ENCODE results near the gene CCDC106. TPM values are rescaled to one million over a fixed set of nuclear protein-coding genes. Genes with fewer than 3 reads are reported as not detected.

Gene CCDC106
- total and polyA plus RNA-seq, 7 experiments from 2014 or later = 2.1 to 9.6 (median 3.7) TPM

DNA sequence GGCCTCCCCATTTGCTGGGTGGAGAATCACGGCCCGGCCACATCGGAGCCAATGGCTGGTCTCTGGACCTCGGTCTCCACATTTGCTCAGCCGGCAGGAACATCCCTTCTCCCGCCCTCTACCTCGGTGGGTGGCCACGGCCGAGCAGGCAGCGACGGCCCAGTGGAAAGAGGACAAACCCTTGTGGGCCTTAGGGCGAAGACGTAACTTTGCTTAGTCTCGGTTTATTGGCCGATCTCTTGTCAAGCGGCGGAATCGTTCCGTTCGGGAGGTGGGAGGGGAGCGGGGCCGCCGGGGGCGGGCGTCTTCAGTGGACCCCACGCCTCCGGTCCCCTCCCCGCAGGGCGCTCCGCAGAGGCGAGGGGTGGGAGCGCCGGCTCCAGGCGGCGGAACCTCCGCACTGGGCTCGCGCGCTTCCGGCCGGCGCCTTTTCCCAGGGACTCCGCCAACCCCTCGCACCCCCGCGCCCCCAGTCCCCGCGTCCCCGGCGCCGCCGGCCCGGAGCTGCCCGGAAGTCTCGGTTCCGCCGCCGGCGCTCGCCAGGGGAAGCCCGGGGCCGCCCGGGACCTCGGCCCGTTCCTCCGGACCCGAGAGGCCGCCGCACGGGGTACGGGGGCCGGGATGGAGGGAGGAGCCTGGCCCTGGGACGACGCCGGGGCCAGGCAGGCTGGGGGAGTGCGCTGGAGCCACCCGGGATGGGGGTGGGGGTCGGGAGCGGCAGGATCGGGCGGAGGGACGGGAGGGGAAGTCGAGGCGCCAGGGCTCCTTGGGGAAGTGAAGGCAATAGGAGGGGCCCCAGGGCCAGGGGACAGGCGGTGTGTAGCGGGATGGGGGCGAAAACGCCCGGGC, 7.2 kb upstream of the CCDC106 start, which contains the start of gene ZNF580:
TSS of gene ZNF580 (plus strand) at position 426 of the 849 bp plus-strand sequence. CDS start 1,507 bp downstream, outside the sequence.
- DNase-seq (peak; percentile 33 to 79 (median 46)), ATAC-seq (peak; percentile 39)
- H3K4me1 Mint-ChIP-seq = peaks cover 38 to 82% (median 68%) of the 10 kb centered on the region in 7 donors
- Histone ChIP-seq H3K36me3 (ENCODE audit: control insufficient read depth in 2 of 3, insufficient read depth in 3 of 3, low read length in 3 of 3) (peaks cover 0 to 14% (median 0%) of the 10 kb centered on the region in 3 experiments), H3K9me3 (ENCODE audit: control insufficient read depth in 2 of 3, low read length in 3 of 3) (no peaks in the 10 kb centered on the region), H3K27ac (ENCODE audit: low read depth, low read length) (peak within 1 kb of the TSS; percentile 80), H3K4me1 (ENCODE audit: control insufficient read depth in 2 of 2, insufficient read depth in 2 of 2, low read length in 2 of 2) (peaks cover 35 to 38% of the 10 kb centered on the region in 2 donors), H3K27me3 (ENCODE audit: control insufficient read depth in 2 of 2, insufficient read depth in 2 of 2, low read length in 2 of 2) (no peaks in the 10 kb centered on the region), H3K4me3 (ENCODE audit: low read length) (peak within 1 kb of the TSS; percentile 80)
- peaks cover 0 to 31% (median 14%) of the 10 kb centered on the region in 5 donors for H3K36me3 Mint-ChIP-seq
- no peaks in the 10 kb centered on the region for H3K27me3 Mint-ChIP-seq
- H3K27ac Mint-ChIP-seq = peak within 1 kb of the TSS; percentile 83 to 100 (median 91)
- H3K9me3 Mint-ChIP-seq = peaks cover 0 to 4% (median 0%) of the 10 kb centered on the region in 11 donors
- POLR2A ChIA-PET = interaction anchor here (1.0 to 9.5 kb wide), 6 partner anchors 5 to 165 kb away, joined by 5 to 154 read pairs (median 11); partner anchors contain the start of genes CCDC106, FIZ1, U2AF2 and ZNF524
- CTCF ChIA-PET = interaction anchor here (0.9 to 1.5 kb wide), 4 partner anchors 9 to 162 kb away, joined by 3 to 5 read pairs (median 4); partner anchors contain the start of genes U2AF2 and ZNF865
- intact Hi-C loops (cut with micrococcal nuclease) = loop anchor here (1.0 to 2.0 kb wide), 3 partner anchors 8 to 382 kb away; partner anchors contain the start of genes FIZ1 (in 1 of the 2) and PPP6R1 (in 1 of the 2)
- peak within 1 kb of the TSS; percentile 83 to 97 (median 93) for H3K4me3 Mint-ChIP-seq

DNA sequence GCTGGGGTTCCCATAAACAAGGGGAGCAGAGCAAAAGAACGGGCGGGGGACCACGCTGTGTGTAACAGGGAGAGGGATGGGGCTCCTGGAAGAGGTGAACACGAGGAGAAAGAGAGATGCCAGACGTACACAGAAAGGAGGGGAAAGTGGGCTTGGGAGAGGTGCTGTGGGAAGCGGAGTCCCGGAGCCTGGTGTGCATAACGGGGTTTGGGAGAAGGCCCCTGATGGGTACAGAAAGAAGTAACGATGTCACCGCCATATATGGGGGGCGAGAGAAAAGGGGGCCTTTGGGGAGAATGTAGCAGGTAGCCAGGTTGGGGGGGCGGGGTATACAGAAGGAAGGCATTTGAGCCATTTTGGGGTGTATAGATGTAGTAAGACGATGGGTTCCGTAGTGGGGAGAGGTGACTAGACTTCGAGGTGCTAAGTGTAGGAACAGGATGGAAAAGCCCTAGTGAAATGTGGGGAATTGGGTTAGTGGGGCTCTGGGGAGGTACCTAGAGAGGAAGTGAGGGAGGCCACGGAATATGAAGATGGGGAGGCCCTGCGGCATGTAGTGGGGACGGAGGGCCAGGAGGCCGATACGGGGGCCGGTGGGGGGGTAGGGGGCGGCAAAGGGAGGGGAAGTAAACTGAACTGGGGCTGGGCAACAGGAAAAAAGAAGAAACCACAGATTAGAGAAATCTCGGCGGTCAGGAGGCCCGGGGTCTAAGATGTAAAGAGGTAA, 6.4 kb upstream of the CCDC106 start:
- Histone ChIP-seq H3K27me3 (ENCODE audit: control insufficient read depth in 2 of 2, insufficient read depth in 2 of 2, low read length in 2 of 2) (no peaks in the 10 kb centered on the region), H3K27ac (ENCODE audit: low read depth, low read length) (peak overlapping the region; percentile 80), H3K4me3 (ENCODE audit: low read length) (peak overlapping the region; percentile 80), H3K9me3 (ENCODE audit: control insufficient read depth in 2 of 3, low read length in 3 of 3) (no peaks in the 10 kb centered on the region), H3K4me1 (ENCODE audit: control insufficient read depth in 2 of 2, insufficient read depth in 2 of 2, low read length in 2 of 2) (peaks cover 27 to 30% of the 10 kb centered on the region in 2 donors), H3K36me3 (ENCODE audit: control insufficient read depth in 2 of 3, insufficient read depth in 3 of 3, low read length in 3 of 3) (peaks cover 0 to 14% (median 0%) of the 10 kb centered on the region in 3 experiments)
- intact Hi-C loops (cut with micrococcal nuclease) = loop anchor here (1.0 to 2.0 kb wide), 3 partner anchors 42 to 383 kb away; partner anchors contain the start of genes FIZ1 (in 1 of the 2), PPP6R1 (in 1 of the 2) and ZNF579 (in 1 of the 2)
- H3K4me3 Mint-ChIP-seq = peak overlapping the region; percentile 83 to 97 (median 93)
- H3K27ac Mint-ChIP-seq = peak overlapping the region; percentile 81 to 95 (median 91)
- H3K9me3 Mint-ChIP-seq = peaks cover 0 to 3% (median 0%) of the 10 kb centered on the region in 11 donors
- ChIA-PET CTCF (interaction anchor here (0.6 to 1.6 kb wide), 3 partner anchors 15 to 382 kb away, joined by 4 to 6 read pairs (median 5); no protein-coding TSS in a partner anchor), POLR2A (interaction anchor here (0.6 to 9.2 kb wide), 13 partner anchors 6 to 385 kb away, joined by 3 to 154 read pairs (median 8); partner anchors contain the start of genes FIZ1, U2AF2, ZNF524 and ZNF784)
- no peaks in the 10 kb centered on the region for H3K27me3 Mint-ChIP-seq
- no peak for ATAC-seq
- H3K4me1 Mint-ChIP-seq = peaks cover 30 to 74% (median 60%) of the 10 kb centered on the region in 7 donors
- H3K36me3 Mint-ChIP-seq = peaks cover 0 to 23% (median 14%) of the 10 kb centered on the region in 5 donors
- peak in 7 of 9 donors; percentile 22 to 48 (median 41) for DNase-seq

DNA sequence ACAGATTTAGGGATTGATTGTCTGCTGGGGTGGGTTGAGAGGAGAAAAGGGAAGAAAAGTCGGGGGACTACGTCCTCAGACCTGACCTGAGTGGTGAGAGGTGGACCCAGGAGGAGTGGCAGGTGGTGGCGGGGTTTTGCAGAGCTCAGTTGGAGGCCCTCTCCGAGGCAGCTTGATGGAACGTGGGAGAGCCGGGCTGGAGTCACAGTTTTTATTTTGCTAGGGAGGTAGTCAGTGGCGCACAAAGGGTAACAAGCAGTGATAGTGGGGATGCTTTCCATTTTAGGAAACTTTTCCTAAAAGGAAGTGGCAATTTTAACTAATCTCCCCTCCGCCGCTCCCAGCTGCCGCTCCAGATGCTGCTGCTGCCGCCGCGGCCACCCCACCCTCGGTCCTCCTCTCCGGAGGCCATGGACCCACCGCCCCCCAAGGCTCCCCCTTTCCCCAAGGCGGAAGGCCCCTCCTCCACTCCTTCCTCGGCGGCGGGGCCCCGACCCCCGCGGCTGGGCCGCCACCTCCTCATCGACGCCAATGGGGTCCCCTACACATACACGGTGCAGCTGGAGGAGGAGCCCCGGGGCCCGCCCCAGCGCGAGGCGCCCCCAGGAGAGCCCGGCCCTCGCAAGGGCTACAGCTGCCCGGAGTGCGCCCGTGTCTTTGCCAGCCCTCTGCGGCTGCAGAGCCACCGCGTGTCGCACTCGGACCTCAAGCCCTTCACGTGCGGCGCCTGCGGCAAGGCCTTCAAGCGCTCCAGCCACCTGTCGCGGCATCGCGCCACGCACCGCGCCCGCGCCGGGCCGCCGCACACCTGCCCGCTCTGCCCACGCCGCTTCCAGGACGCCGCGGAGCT, 5.6 kb upstream of the CCDC106 start:
- H3K4me1 Mint-ChIP-seq = peaks cover 27 to 70% (median 58%) of the 10 kb centered on the region in 7 donors
- Histone ChIP-seq H3K4me1 (ENCODE audit: control insufficient read depth in 2 of 2, insufficient read depth in 2 of 2, low read length in 2 of 2) (peaks cover 25 to 26% of the 10 kb centered on the region in 2 donors), H3K9me3 (ENCODE audit: control insufficient read depth in 2 of 3, low read length in 3 of 3) (no peaks in the 10 kb centered on the region), H3K27me3 (ENCODE audit: control insufficient read depth in 2 of 2, insufficient read depth in 2 of 2, low read length in 2 of 2) (no peaks in the 10 kb centered on the region), H3K36me3 (ENCODE audit: control insufficient read depth in 2 of 3, insufficient read depth in 3 of 3, low read length in 3 of 3) (peaks cover 0 to 14% (median 0%) of the 10 kb centered on the region in 3 experiments), H3K27ac (ENCODE audit: low read depth, low read length) (peak overlapping the region; percentile 80), H3K4me3 (ENCODE audit: low read length) (peak overlapping the region; percentile 80)
- CTCF ChIA-PET = interaction anchor here (0.6 to 1.6 kb wide), 6 partner anchors 7 to 383 kb away, joined by 4 to 6 read pairs (median 6); no protein-coding TSS in a partner anchor
- POLR2A ChIA-PET = interaction anchor here (0.6 to 9.2 kb wide), 14 partner anchors 7 to 754 kb away, joined by 3 to 154 read pairs (median 7); partner anchors contain the start of genes FIZ1, U2AF2, ZNF524 and ZNF628
- no peaks in the 10 kb centered on the region for H3K27me3 Mint-ChIP-seq
- peaks cover 0 to 3% (median 0%) of the 10 kb centered on the region in 11 donors for H3K9me3 Mint-ChIP-seq
- H3K27ac Mint-ChIP-seq = peak overlapping the region; percentile 91 to 98 (median 96)
- ATAC-seq (no peak), DNase-seq (peak in 4 of 9 donors; percentile 34 to 47 (median 36))
- peaks cover 0 to 22% (median 14%) of the 10 kb centered on the region in 5 donors for H3K36me3 Mint-ChIP-seq
- intact Hi-C loops (cut with micrococcal nuclease) = loop anchor here (1.0 to 2.0 kb wide), 4 partner anchors 7 to 62 kb away; partner anchors contain the start of genes EPN1 (in 1 of the 2) and ZNF579 (in 1 of the 2)
- peak overlapping the region; percentile 87 to 97 (median 94) for H3K4me3 Mint-ChIP-seq

DNA sequence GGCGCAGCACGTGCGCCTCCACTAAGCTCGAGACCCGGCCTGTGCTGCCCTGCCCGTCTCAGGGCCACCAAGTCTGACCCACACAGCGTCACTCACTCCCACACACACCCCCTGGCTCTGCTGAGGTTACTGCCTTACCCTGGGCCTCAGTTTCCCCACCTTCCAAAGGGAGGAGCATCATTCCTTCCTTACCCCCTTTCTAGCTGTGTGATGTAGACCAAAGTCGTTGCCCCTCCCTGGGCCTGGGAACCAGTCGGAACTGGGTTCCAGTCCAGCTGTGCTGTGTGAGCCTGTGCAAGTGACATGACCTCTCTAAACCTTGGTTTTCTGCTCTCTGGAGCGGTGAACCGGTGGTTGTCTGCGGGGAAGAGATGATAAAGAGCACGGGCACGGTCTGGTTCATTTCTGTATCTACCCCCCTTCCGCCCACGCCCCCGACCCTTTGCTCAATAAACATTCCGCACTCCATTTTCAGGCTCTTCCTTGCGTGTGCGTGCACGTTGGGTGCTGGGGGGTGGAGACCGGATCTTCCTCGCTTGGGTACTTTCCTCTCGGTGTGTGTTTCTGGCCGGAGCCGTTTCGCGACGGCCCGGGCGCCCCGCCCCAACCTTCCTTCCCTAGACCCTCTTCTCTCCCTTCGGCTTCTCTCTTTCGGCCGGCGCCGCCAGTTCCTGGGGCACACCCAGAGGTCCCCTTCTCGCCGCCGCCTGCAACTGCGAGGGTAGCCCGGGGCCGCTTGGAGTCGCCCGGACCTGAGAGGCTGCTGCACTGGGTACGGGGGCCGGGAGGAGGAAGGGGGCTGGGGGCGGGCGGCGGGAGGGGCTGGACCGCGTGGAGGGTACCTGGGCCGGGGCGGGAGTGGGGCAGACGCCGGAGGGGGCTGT, 4.8 kb upstream of the CCDC106 start, which contains the start of gene ZNF581:
TSS of gene ZNF581 (plus strand) at position 647 of the 884 bp plus-strand sequence. CDS start 923 bp downstream, outside the sequence.
- peak within 1 kb of the TSS; percentile 80 for H3K4me3 ChIP-seq (ENCODE audit: low read length)
- H3K9me3 ChIP-seq (ENCODE audit: control insufficient read depth in 2 of 3, low read length in 3 of 3) = no peaks in the 10 kb centered on the region
- peaks cover 0 to 17% (median 6%) of the 10 kb centered on the region in 5 donors for H3K36me3 Mint-ChIP-seq
- intact Hi-C loops (cut with micrococcal nuclease) = loop anchor here (1.0 to 2.0 kb wide), 4 partner anchors 8 to 62 kb away; partner anchors contain the start of genes EPN1 (in 1 of the 2) and ZNF579 (in 1 of the 2)
- H3K27ac Mint-ChIP-seq = peak within 1 kb of the TSS; percentile 91 to 98 (median 96)
- peak; percentile 73 for ATAC-seq
- peaks cover 0 to 14% (median 0%) of the 10 kb centered on the region in 3 experiments for H3K36me3 ChIP-seq (ENCODE audit: control insufficient read depth in 2 of 3, insufficient read depth in 3 of 3, low read length in 3 of 3)
- peaks cover 23 to 66% (median 53%) of the 10 kb centered on the region in 7 donors for H3K4me1 Mint-ChIP-seq
- H3K4me1 ChIP-seq (ENCODE audit: control insufficient read depth in 2 of 2, insufficient read depth in 2 of 2, low read length in 2 of 2) = peaks cover 24 to 25% of the 10 kb centered on the region in 2 donors
- H3K27me3 ChIP-seq (ENCODE audit: control insufficient read depth in 2 of 2, insufficient read depth in 2 of 2, low read length in 2 of 2) = no peaks in the 10 kb centered on the region
- peak within 1 kb of the TSS; percentile 80 for H3K27ac ChIP-seq (ENCODE audit: low read depth, low read length)
- peak within 1 kb of the TSS; percentile 87 to 97 (median 94) for H3K4me3 Mint-ChIP-seq
- peaks cover 0 to 3% (median 0%) of the 10 kb centered on the region in 11 donors for H3K9me3 Mint-ChIP-seq
- POLR2A ChIA-PET = interaction anchor here (0.6 to 9.2 kb wide), 12 partner anchors 7 to 753 kb away, joined by 3 to 154 read pairs (median 8); partner anchors contain the start of genes FIZ1, U2AF2, ZNF524 and ZNF628
- peak; percentile 63 to 85 (median 81) for DNase-seq
- no peaks in the 10 kb centered on the region for H3K27me3 Mint-ChIP-seq
- CTCF ChIA-PET = interaction anchor here (0.7 to 1.6 kb wide), 5 partner anchors 8 to 37 kb away, joined by 4 to 6 read pairs (median 6); no protein-coding TSS in a partner anchor

Measured in naive thymus-derived CD4-positive, alpha-beta T cell (primary cell).